GM21381 (cell line): ENCODE results near the gene NUP54.

Experiments used
- ATAC-seq: cut with Tn5 transposase; IDR thresholded peaks from one replicate; pipeline ENCODE4 v1.9.1; 2021; ENCODE audit warnings: mild to moderate bottlenecking, moderate library complexity; ENCODE audit not compliant: unreplicated experiment

Gene NUP54, protein sequence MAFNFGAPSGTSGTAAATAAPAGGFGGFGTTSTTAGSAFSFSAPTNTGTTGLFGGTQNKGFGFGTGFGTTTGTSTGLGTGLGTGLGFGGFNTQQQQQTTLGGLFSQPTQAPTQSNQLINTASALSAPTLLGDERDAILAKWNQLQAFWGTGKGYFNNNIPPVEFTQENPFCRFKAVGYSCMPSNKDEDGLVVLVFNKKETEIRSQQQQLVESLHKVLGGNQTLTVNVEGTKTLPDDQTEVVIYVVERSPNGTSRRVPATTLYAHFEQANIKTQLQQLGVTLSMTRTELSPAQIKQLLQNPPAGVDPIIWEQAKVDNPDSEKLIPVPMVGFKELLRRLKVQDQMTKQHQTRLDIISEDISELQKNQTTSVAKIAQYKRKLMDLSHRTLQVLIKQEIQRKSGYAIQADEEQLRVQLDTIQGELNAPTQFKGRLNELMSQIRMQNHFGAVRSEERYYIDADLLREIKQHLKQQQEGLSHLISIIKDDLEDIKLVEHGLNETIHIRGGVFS

DNA sequence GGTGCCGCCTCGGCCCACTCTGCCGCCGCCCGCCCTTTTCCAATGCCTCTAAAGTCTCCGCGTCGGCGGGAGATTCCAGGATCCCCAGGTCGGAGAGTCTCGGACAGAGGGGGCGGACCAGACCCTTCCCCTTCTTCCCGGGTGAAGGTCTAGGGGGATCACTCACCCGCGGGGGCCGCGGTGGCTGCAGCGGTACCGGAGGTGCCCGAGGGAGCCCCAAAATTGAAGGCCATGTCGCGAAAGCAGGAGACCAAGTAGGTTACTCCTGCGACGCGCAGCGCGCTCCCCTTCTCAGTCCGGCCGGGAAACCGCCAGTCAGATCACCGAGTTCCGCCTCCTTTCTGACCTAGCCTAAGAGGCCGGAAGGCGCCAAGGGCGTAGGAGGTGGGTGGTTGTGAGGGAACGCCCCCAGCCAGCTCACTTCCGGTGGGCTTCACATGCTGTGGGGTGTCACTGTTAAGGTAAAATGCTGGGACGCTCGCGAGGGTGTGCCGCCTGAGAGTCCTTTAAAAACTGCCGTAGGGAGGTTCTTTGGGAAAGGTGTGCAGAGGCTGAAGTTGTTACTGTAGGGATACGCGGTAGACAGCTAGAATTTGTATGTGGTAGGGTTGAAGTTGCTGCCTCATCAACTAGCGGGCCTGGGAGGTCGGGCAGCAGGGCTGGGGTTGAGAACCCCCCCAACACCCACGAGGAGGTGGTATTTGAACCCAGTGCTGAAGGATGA is at the start of gene NUP54:
Gene NUP54, minus strand, starts transcription at position 256 of the 724 bp plus-strand sequence. Its CDS starts 23 bp downstream, at position 233.
- peak; percentile 99 for ATAC-seq

DNA sequence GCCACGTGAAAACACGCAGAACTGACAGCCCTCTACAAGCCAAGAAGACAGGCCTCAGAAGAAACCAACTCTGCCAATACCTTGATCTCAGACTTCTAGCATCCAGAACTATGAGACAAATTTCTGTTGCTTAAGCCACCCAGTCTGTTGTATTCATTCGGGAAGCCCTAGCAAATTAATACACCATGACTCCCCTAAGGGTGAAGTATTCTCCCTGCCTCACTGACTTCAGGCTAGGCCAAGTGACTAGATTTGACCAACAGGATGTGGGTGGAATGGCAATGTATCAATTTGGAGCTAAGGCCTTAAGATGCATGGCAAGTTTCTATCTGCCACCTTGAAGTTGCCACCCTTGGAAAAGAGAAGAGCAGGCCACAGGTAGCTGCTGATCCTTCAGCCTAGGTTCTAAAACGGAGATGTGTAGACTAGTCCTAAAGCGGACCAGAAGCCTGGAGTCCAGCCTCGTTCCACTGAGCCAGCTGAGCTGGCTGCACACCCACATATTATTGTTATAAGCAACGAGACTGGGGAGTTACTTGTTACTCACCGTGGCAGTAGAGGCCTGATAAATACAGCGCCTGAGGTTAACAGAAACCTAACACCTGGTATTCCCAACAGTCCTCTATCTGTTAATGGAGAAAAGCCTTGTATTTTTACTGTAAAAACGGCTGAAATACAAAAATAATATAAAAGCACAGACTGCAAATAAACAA is 49.0 kb upstream of the NUP54 start:
- ATAC-seq = no peak

- ATAC-seq = no peak
These were observed 48.2 kb upstream of the NUP54 start for GRCh38 chr4:76196376-76196775.

GRCh38 chr4:76195326-76195725 is 47.1 kb upstream of the NUP54 start:
- ATAC-seq = no peak

GRCh38 chr4:76194325-76194724 is 46.1 kb upstream of the NUP54 start:
- ATAC-seq = no peak

DNA sequence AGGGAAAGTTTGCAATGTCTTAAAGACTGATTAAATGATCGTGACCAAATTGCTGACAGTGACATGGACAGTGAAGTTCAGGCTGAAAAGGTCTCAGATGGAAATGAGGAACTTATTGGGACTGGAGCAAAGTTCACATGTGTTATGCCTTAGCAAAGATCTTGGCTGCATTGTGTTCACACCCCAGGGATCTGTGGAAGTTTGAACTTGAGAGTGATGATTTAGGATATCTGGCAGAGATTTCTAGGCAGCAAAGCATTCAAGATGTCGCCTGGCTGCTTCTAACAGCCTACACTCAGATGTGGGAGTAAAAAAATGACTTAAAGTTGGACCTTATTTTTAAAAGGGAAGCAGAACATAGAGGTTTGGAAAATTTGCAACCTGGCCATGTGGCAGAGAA is 44.0 kb upstream of the NUP54 start:
- ATAC-seq = no peak

- ATAC-seq = no peak
These were observed 40.4 kb upstream of the NUP54 start for GRCh38 chr4:76188557-76188956.

- ATAC-seq = no peak
These were observed 40.0 kb upstream of the NUP54 start for GRCh38 chr4:76188149-76188548.

GRCh38 chr4:76187152-76187551 is 39.0 kb upstream of the NUP54 start:
- no peak for ATAC-seq

- ATAC-seq = no peak
These were observed 34.3 kb upstream of the NUP54 start for GRCh38 chr4:76182463-76182862.

GRCh38 chr4:76179398-76180318 is 31.5 kb upstream of the NUP54 start:
- peak; percentile 65 for ATAC-seq

GRCh38 chr4:76178296-76178695 is 30.1 kb upstream of the NUP54 start:
- no peak for ATAC-seq

GRCh38 chr4:76177709-76178108 is 29.5 kb upstream of the NUP54 start:
- ATAC-seq = no peak

- no peak for ATAC-seq
These were observed 27.1 kb upstream of the NUP54 start for GRCh38 chr4:76175336-76175735.

- no peak for ATAC-seq
These were observed 26.0 kb upstream of the NUP54 start for GRCh38 chr4:76174216-76174615.

DNA sequence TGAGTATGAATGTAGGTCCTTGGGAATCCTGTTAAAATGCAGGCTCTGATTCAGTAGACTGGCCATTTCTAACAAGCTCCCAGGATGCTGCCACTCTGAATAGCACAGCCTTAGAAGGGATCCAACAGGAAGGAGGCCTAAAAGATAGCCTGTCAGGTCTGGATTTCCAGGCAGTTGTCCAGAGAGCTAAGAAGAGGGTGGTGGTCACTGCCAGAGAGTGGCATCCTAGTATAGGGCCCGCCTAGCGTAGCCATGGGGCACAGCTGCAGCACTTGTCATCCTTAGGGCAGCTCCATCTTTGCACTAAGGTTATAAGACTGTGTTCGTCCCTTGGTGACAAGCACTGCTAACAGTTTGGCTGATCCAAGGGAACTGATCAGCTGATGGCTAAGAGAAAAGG is 20.5 kb upstream of the NUP54 start:
- no peak for ATAC-seq

DNA sequence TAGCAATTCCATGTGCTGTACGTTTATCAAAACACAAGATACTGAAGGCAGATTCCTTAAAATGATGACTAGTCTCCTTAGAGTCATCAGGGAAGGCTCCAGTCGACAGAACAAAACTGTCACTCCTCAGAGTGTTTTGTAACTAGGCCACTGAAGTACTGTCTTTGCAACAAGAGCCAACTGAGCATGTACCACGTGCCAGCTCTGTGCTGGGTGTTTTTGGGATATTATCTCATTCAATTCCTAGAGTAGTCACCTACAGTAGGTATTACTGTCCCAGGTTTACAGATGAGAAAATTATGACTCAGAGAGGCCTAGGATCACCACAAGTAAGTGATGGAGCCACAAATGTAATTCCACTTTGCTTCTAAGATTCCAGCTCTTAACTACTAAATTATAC is 18.3 kb upstream of the NUP54 start:
- ATAC-seq = no peak

DNA sequence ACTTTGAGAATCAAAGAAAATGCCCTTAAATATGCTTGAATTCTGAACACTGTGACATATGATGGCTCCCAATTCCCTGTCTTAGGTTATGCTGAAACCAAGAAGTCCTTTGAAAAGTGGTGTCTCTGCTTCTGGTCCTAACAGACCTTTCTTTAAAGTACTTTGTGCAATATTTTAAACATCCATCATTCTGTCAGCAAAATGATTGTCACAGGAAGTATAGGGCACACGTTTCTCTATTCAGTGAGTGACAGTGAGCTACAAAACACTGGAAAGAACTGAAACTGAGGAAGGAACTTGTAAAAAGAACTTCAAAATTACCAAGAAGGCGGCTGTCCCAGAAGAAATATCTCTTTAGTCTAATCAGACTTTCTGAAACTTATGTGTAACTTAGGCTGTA is 12.2 kb upstream of the NUP54 start:
- ATAC-seq = no peak

GRCh38 chr4:76156635-76157034 is 8.4 kb upstream of the NUP54 start:
- ATAC-seq = no peak

GRCh38 chr4:76155979-76156378 is 7.8 kb upstream of the NUP54 start:
- no peak for ATAC-seq
